ENCODE measurements around the gene TEX12. TPM values are rescaled to one million over a fixed set of nuclear protein-coding genes. Genes with fewer than 3 reads are reported as not detected.

Gene TEX12
- total and polyA plus RNA-seq, 9 of the 15 experiments (the other 6 are each of a cell fraction or from before 2014, with no cell fraction given) = 0.10 to 2.3 (median 0.67) TPM; not detected in 1

DNA sequence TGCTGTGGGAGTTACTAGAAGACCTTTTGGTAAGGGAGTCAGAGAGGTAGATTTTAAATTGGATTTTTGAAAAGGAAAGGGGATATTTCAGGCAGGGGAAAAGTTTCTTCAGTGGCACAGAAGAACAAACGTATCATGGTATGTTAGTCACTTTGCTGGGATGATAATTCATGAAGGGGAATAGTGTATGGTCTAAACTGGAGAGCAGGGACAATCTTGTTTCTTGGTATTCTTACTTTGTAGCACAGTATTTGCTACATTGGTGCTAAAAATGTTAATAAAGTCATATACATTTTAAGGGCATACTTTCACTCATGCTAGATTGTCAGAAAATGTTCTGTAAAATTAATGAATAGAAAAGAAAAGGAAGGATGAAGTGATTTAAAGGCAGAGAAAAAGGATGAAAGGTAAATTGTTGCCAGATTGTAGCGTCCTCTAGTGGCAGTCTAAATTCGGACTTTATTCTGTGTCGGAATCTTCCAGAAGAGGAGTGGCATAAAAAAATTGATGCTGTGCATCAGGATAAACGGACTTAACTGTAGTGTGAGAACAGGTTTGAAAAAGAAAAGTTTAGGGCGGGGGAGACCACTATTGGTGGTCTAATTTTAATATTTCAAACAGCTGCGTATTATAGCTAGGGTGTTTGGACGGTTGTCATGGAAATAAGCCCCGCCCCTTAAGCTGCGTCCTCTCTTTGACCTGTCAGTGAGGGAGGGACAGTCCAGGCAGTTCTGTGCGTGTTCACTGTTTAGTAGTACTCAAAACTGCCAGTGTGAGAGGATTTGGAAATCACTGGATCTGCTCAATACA lies 7.8 kb downstream of the TEX12 start, which contains the start of gene BCO2 (continued):
- TF ChIP-seq MEF2A (IDR thresholded peaks at IDR 0.05; ENCODE audit: control insufficient read depth, low read depth, low read length) (0 out of 2 replicates have a peak, but pooled peaks have one; percentile 23), HDGF (IDR thresholded peaks at IDR 0.05) (no peak), MEIS2 (IDR thresholded peaks at IDR 0.05; ENCODE audit: partially characterized antibody) (peak; percentile 50), CXXC5 (CRISPR knock-in tag; IDR thresholded peaks at IDR 0.05) (peak; percentile 58; the same call in 1 of the 2 replicates), XRCC4 (IDR thresholded peaks at IDR 0.05; ENCODE audit: extremely low read depth, insufficient read depth, insufficient read length) (no peak), PCBP2 (IDR thresholded peaks at IDR 0.05; ENCODE audit: low read depth, low read length, poor library complexity, severe bottlenecking) (no peak), ZNF143 (CRISPR knock-in tag; IDR thresholded peaks at IDR 0.05) (no peak)

DNA sequence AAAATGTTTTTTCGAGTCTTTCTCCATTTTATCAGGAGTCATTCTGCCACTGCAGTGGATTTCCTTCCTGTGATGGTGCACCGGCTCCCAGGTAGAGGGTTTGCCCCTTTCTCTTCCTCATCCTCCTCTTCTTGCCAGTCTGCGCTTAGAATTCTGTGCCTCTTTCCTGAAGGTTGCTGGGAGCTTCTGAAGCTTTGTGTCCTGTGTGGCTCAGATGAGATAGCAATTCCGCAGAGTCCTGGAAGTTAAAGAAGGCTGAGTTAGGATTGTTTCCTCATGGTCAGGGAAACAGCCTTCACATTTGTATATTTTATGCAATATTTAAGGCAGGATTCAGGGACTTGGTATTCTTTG lies 8.4 kb downstream of the TEX12 start:
- Histone ChIP-seq H3K27ac (ENCODE audit: extremely low read depth, low read depth, low read length) (no peak overlapping the region), H3K9me1 (ENCODE audit: control insufficient read depth, insufficient read depth, low read length) (no peaks in the 10 kb centered on the region), H3K9ac (ENCODE audit: insufficient read depth in 1 of 2, low read depth in 2 of 2, low read length in 2 of 2) (peak overlapping the region in 1 of 2 experiments; percentile 45; a peak in 1 of 4 replicates), H3K9me3 (replicated peaks; ENCODE audit: control insufficient read depth, insufficient read depth, low read depth, low read length) (no peaks in the 10 kb centered on the region), H4K20me1 (replicated peaks; ENCODE audit: control insufficient read depth, insufficient read depth, low read length) (peaks cover 3% of the 10 kb centered on the region; the same call in 1 of the 2 replicates), H3K36me3 (ENCODE audit: control insufficient read depth, insufficient read depth, low read length) (no peaks in the 10 kb centered on the region), H3K79me2 (ENCODE audit: control insufficient read depth, insufficient read depth, low read length) (no peaks in the 10 kb centered on the region), H2AFZ (ENCODE audit: low read depth, low read length) (peak overlapping the region; percentile 77), H3K4me2 (ENCODE audit: insufficient read depth, low read length) (peak overlapping the region; percentile 68), H3K4me1 (replicated peaks in 1 of 2; ENCODE audit: control insufficient read depth in 2 of 2, insufficient read depth in 2 of 2, low read length in 2 of 2) (peaks cover 0 to 8% of the 10 kb centered on the region in 2 experiments; a peak in 2 of 5 replicates), H3K27me3 (ENCODE audit: control insufficient read depth in 2 of 2, insufficient read depth in 2 of 2, low read length in 2 of 2) (peaks cover 0 to 8% of the 10 kb centered on the region in 2 experiments; a peak in 2 of 5 replicates), H3K4me3 (no peak overlapping the region)
- no TSS peak for BruUV-seq (replicated peaks)
- in situ Hi-C loops (cut with MboI) = no loop called here
- FAIRE-seq (no peak), ATAC-seq (peak; percentile 25), DNase-seq (ENCODE audit: extremely low read depth in 1 of 4, low spot score in 3 of 4) (no peak)
- POLR2A ChIA-PET = interaction anchor here (0.7 to 1.3 kb wide), 2 partner anchors 11 to 22 kb away, joined by 3 read pairs; partner anchors contain the start of gene IL18
- TF ChIP-seq HNRNPLL (IDR thresholded peaks at IDR 0.05; ENCODE audit: low read depth, low read length, poor library complexity, severe bottlenecking) (no peak), FOXJ3 (CRISPR knock-in tag; IDR thresholded peaks at IDR 0.05) (0 out of 2 replicates have a peak, but pooled peaks have one; percentile 13), SMAD4 (CRISPR knock-in tag; conservative IDR thresholded peaks at IDR 0.05) (no peak), ZNF324 (CRISPR knock-in tag; IDR thresholded peaks at IDR 0.05) (no peak), ZFPM2 (CRISPR knock-in tag; IDR thresholded peaks at IDR 0.05) (no peak), TAF9B (IDR thresholded peaks at IDR 0.05; ENCODE audit: partially characterized antibody) (no peak), ADNP (tag; IDR thresholded peaks at IDR 0.05) (no peak)
- WGBS (ENCODE audit: insufficient coverage, low coverage, missing lambda C conversion rate) = 4% methylated on average over 4 of the region's 4 CpGs
- intact Hi-C loops (cut with micrococcal nuclease) = loop anchor here (1.0 to 2.0 kb wide), 2 partner anchors 62 to 297 kb away; partner anchors contain the start of genes CFAP68 and FDXACB1
- CTCF ChIA-PET (ENCODE audit: low intra/inter-chr PET ratio) = interaction anchor here (0.6 to 1.3 kb wide), 3 partner anchors 13 to 277 kb away, joined by 3 to 4 read pairs (median 3); no protein-coding TSS in a partner anchor

Data from K562 (cell line).